HUES48 (cell line): ENCODE data around the gene CDKN1A.
"Not testable (repeated sequence)": the region's sequence is repeated elsewhere in the genome, so short reads cannot be mapped to it uniquely, and the experiment has no call there.

Experiments used
- H3K27ac ChIP-seq: one replicate; pipeline ENCODE4 v1.7.0; 2013; ENCODE audit warnings: low read depth, low read length, inconsistent platforms
- H3K27me3 ChIP-seq: 2 replicates; pipeline ENCODE4 v1.6.1; 2013; ENCODE audit warnings: mild to moderate bottlenecking, low read length; ENCODE audit not compliant: control insufficient read depth, insufficient read depth
- H3K36me3 ChIP-seq: 2 replicates; pipeline ENCODE4 v1.6.1; 2013; ENCODE audit warnings: low read length; ENCODE audit not compliant: control insufficient read depth, insufficient read depth
- H3K4me1 ChIP-seq: 2 replicates; pipeline ENCODE4 v1.6.1; 2013; ENCODE audit warnings: mild to moderate bottlenecking, low read length; ENCODE audit not compliant: control insufficient read depth, insufficient read depth
- H3K4me3 ChIP-seq: 2 replicates; pipeline ENCODE4 v1.5.1; 2013; ENCODE audit warnings: mild to moderate bottlenecking, low read depth, low read length
- H3K9ac ChIP-seq: 2 replicates; pipeline ENCODE4 v1.6.1; 2013; ENCODE audit warnings: mild to moderate bottlenecking, low read depth, low read length, moderate library complexity
- H3K9me3 ChIP-seq: 2 replicates; pipeline ENCODE4 v1.6.1; 2013; ENCODE audit warnings: low read length; ENCODE audit not compliant: control insufficient read depth, insufficient read depth

CDKN1A gene

DNA sequence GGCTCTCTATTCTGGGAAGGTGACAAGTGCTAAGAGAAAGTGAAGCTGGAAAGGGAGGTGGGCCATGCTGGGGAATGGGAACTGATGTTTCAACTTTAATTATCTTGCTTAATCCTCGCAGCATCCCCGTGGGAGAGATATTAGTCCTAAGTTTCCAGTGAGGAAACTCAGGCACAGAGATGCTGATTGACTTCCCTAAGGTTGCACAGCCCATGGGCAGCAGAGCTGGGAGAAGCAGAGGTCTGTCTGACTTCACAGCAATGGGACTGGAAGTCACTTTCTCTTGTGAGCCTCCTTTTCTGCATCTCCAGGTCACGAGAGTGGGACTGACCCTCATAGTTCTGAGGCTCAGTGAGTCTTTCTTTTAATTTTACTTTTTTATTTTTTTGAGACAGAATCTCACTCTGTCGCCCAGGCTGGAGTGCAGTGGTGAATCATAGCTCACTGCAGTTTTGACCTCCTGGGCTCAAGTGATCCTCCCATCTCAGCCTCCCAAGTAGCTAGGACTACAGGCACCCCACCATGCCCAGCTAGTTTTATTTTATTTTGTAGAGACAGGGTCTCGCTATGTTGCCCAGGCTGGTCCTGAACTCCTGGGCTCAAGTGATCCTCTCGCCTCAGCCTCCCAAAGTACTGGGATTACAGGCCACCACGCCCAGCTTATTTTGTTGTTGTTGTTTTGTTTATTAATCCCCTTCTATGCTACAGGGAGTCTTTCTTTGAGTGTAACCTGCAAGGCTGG lies 21.7 kb downstream of the CDKN1A start:
- Histone ChIP-seq H3K36me3 (no peaks in the 10 kb centered on the region), H3K27ac (no peak overlapping the region), H3K9ac (no peak overlapping the region), H3K27me3 (no peaks in the 10 kb centered on the region), H3K4me1 (no peaks in the 10 kb centered on the region), H3K4me3 (no peak overlapping the region), H3K9me3 (no peaks in the 10 kb centered on the region)

DNA sequence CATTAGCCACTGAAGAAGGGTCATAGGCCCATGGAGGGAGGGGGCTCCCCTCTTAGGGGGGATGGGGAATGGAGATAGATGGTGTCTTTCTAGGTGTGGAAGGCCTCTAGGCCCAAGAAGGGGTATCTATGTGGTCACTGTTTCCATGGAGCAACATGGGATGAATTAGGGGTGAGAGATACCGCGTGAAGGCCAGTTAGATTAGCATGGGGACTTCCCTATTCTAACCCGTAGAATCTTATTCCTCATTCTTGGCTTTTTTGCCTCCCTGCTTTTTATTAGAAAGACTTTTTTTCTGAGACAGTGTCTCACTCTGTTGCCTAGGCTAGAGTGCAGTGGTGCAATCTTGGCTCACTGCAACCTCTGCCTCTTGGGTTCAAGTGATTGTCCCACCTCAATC lies 22.3 kb downstream of the CDKN1A start:
- no peaks in the 10 kb centered on the region for H3K4me1 ChIP-seq
- no peaks in the 10 kb centered on the region for H3K9me3 ChIP-seq
- H3K27ac ChIP-seq = no peak overlapping the region
- no peaks in the 10 kb centered on the region for H3K36me3 ChIP-seq
- no peak overlapping the region for H3K4me3 ChIP-seq
- H3K27me3 ChIP-seq = no peaks in the 10 kb centered on the region
- H3K9ac ChIP-seq = no peak overlapping the region

DNA sequence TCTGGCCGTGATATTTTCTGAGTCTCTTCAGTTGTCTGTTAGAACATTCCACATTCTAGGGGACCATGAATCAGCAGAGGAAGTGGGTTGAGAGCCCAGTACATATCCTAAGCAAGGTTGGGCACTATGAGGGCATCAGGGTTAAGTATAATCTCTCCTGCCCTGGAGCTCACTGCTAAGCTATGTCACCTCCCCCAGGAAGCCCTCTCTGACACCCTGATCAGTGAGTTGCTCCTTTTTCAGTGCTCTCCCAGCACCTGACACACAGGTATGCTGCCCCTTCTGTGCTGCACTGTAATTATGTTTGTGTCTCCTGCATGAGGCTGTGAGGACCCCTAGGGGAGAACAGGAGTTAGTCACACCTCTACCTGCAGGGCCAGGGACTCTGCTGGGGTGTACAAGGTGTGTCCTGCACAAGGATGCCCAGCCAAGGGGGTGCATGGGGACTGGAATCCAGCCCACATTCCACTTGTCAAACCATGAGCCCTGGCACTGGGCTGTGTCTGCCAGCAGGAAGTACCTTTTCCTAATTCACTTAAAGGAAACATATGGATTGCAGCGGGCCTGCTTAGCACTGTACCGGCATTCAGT lies 23.0 kb downstream of the CDKN1A start:
- Histone ChIP-seq H3K36me3 (no peaks in the 10 kb centered on the region), H3K9ac (no peak overlapping the region), H3K4me1 (no peaks in the 10 kb centered on the region), H3K9me3 (no peaks in the 10 kb centered on the region), H3K4me3 (no peak overlapping the region), H3K27me3 (no peaks in the 10 kb centered on the region), H3K27ac (no peak overlapping the region)

DNA sequence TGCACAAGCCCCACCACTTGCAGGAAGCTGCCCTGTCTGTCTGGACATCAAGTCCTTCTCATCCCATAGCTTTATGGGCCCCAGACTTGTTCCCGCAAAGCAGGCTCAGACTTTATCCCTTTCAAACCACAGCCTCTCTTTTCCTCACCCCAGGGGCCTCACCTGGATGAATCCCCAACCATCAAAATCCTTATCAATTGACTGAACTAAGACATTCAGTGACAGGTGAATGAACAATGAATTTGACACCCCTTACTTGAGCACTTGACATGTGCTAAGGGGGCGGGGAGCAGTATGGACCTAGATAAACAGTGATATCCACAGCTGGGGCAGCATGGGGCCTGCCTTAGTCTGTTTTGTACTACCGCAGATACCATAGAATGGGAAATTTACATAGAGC lies 24.1 kb downstream of the CDKN1A start:
- Histone ChIP-seq H3K27ac (no peak overlapping the region), H3K4me3 (no peak overlapping the region), H3K27me3 (no peaks in the 10 kb centered on the region), H3K36me3 (no peaks in the 10 kb centered on the region), H3K9ac (no peak overlapping the region), H3K9me3 (no peaks in the 10 kb centered on the region), H3K4me1 (no peaks in the 10 kb centered on the region)

DNA sequence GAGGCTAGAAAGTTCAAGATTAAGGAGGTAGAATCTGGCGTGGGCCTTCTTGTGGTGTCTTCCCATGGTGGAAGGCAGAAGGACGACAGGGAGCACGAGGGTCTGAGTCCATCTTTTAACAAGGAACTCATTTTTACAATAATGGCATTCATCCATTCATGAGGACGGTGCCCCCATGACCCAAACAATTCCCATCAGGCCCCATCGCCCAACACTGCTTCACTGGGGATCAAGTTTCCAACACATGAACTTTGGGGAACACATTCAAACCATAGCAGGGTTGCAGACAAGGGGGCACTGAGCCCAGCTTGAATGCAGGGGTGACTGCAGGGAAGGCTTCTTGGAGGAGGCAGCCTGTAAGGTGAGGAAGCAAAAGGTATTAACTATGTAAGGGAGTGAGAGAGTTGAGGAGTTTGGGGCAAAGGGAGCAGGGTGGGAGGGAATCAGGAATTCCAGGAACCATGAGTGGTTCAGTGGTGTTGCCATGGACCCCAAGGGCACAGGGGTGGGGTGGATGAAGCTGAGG lies 24.6 kb downstream of the CDKN1A start:
- H3K4me3 ChIP-seq = no peak overlapping the region
- no peaks in the 10 kb centered on the region for H3K27me3 ChIP-seq
- H3K4me1 ChIP-seq = no peaks in the 10 kb centered on the region
- H3K27ac ChIP-seq = no peak overlapping the region
- no peaks in the 10 kb centered on the region for H3K9me3 ChIP-seq
- no peak overlapping the region for H3K9ac ChIP-seq
- H3K36me3 ChIP-seq = no peaks in the 10 kb centered on the region

DNA sequence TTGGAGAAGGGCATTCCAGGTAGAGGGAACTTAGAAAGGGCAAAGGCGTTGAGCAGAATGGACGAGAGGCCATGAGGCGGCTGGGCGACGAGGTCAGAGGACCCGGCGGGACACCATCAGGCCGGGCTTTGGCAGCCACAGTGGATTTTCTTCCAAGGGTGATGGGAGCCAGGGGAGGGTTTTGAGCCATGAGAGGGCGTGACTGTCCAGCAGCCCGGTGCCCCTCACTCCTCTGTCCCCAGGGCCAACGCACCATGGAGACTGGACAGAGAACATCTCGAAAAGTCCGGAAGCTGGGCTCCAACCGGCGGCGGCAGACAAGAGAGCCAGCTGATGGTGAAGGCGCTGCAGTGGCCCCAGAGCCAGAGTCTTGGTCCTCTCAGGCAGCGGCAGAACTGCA lies 25.5 kb downstream of the CDKN1A start:
- Histone ChIP-seq H3K27ac (no peak overlapping the region), H3K36me3 (no peaks in the 10 kb centered on the region), H3K9me3 (no peaks in the 10 kb centered on the region), H3K4me1 (no peaks in the 10 kb centered on the region), H3K9ac (no peak overlapping the region), H3K4me3 (no peak overlapping the region), H3K27me3 (no peaks in the 10 kb centered on the region)

DNA sequence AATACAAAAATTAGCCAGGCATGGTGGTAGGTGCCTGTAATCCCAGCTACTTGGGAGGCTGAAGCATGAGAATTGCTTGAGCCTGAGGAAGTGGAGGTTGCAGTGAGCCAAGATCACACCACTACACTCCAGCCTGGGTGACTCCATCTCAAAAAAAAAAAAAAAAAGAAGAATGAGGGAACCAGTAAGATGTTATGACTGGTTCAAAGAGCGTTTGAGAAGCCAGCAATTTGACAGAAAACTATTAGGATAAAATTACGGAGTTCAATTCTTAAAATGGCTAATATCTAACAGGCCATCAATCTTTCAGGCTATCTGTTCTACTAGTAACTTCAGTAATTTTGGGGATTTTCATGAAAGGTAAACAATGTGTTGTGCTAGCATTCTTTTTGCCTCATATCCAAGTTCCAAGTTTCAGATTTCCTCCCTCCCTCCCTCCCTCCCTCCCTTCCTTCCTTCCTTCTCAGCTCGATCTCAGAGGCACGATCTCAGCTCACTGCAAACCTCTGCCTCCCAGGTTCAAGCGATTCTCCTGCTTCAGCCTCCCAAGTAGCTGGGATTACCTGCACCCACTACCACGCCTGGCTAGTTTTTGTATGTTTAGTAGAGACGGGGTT lies 26.6 kb downstream of the CDKN1A start:
- H3K36me3 ChIP-seq, H3K9me3 ChIP-seq, H3K27me3 ChIP-seq, H3K4me1 ChIP-seq, H3K27ac ChIP-seq, H3K4me3 ChIP-seq, H3K9ac ChIP-seq: not testable (repeated sequence)

DNA sequence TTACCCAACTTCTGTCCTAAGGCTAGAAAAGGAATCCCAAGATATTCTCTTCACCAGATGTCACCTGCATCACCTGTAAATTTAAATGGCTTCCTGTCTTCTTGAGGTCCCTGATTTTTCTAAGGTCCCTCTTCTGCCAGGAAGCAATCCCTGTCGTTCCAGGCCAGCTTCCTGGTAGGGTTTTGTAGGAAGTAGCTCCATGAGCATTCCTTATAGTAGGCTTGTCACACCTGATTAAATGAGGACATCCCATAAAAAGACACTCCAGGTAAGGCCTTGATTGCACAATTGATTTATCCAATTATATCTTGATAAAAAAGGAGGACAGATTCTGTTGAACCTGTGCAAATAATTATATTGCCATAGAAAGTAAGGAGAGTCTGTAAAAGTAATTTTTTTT lies 27.8 kb downstream of the CDKN1A start:
- Histone ChIP-seq H3K4me1 (no peaks in the 10 kb centered on the region), H3K9ac (no peak overlapping the region), H3K27me3 (no peaks in the 10 kb centered on the region), H3K4me3 (no peak overlapping the region), H3K27ac (no peak overlapping the region), H3K9me3 (no peaks in the 10 kb centered on the region), H3K36me3 (no peaks in the 10 kb centered on the region)

DNA sequence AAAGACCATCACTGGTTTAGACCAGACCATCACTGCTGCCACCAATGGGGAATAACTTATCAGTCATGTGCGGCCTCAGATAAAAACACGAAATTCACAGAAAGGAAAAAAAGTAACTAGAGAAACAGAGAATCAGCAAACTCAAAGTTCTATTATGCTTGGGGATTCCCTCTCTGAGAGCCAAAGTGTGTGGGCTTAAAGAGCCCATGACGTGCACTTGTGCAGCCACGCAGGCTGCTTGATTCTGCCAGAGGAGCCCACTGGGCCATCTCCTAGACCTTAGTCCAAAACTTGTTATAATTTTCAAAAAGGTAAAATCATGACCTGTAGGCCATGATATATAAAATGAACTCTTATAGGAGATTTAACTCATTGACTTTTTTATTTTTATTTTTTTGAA lies 34.3 kb downstream of the CDKN1A start:
- no peaks in the 10 kb centered on the region for H3K27me3 ChIP-seq
- no peaks in the 10 kb centered on the region for H3K9me3 ChIP-seq
- H3K27ac ChIP-seq = no peak overlapping the region
- H3K9ac ChIP-seq = no peak overlapping the region
- H3K36me3 ChIP-seq = no peaks in the 10 kb centered on the region
- H3K4me1 ChIP-seq = peaks cover 6% of the 10 kb centered on the region; the same call in 1 of the 2 replicates
- no peak overlapping the region for H3K4me3 ChIP-seq

DNA sequence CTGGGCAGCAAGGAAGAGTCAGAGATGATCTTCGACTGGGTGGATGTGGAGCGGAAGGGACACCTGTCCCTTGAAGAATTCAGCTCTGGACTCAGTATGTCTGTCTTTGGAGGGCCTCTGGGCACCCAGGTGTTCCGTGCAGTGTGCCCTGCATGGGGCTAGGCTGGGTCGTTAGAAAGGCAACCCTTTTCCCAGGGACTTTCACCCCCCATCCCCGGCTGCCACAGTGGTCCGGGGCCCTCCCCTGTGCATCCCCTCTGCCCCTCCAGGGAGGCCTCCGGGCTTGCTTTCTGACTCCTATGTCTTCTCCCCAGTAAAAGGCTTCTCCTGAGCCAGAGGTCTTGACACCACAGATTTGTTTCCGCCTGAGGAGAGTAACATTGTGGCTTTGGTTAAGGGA lies 35.3 kb downstream of the CDKN1A start:
- Histone ChIP-seq H3K4me1 (peaks cover 6% of the 10 kb centered on the region; the same call in 1 of the 2 replicates), H3K36me3 (no peaks in the 10 kb centered on the region)

DNA sequence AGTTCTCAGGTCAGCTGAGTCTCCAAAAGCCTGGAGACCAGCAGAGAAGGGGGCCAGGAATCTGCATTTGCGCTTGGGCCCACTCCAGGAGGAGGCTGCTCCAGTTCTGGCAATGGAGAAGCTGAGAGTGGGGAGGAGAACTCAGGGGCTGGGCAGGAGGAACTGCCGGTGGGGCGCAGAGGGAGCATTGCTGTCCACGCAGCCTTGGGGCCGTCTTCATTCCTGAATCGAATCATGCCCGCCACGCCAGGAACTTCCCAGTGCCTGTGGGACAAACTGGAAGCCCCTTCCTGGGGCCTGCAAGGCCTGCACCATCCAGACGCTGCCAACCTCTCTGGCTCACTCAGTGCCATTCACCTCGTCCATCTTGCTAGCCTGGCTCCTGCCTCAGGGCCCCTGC lies 36.0 kb downstream of the CDKN1A start:
- Histone ChIP-seq H3K4me1 (peaks cover 6% of the 10 kb centered on the region; the same call in 1 of the 2 replicates), H3K27me3 (no peaks in the 10 kb centered on the region), H3K9me3 (no peaks in the 10 kb centered on the region), H3K9ac (no peak overlapping the region), H3K36me3 (no peaks in the 10 kb centered on the region), H3K27ac (no peak overlapping the region), H3K4me3 (no peak overlapping the region)

More for the DNA sequence above, 35.3 kb downstream of the CDKN1A start:
- H3K4me3 ChIP-seq = no peak overlapping the region
- no peak overlapping the region for H3K27ac ChIP-seq
- H3K9me3 ChIP-seq = no peaks in the 10 kb centered on the region
- no peak overlapping the region for H3K9ac ChIP-seq
- H3K27me3 ChIP-seq = no peaks in the 10 kb centered on the region
